GM19438 (cell line): Measurements from ENCODE around the gene TSR3.

ENCODE experiments used
- ATAC-seq: cut with Tn5 transposase; IDR thresholded peaks from one replicate; pipeline ENCODE4 v1.9.1; 2021; ENCODE audit warnings: low read depth; ENCODE audit not compliant: unreplicated experiment

TSR3 gene

DNA sequence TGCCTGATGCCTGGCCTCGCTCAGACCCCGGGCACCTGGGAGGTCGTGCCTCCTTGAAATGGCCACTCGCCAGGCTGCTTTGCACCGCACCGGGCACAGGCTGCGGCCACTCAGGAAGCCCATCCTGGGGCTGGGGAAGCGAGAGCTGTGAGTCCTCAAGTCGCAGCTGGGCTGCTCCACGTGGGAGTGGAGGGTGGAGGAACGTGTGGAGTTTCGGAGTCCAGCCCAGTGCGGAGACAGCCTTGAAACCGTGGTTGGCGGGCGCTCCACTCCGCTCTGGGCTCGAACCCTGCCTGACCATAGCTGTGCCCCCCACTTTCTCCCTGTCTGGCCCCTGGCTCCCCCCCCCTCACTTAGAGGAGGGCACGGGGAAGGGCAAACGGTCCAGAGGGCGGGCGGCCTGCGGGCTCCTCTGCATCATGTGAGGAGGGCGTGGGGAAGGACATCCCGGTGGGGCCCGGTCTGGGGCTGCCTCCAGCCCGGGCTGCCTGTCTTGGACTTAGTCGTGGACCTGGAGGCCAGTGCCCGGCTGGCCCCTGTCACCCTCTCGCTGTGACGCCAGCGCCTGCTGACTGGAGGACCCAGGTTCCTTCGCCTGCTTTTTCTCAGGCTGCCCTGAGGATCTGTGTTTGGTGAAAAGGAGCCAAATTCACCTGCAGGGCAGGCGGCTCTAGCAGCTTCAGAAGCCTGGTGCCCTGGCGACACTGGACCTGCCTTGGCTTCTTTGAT lies 39.8 kb downstream of the TSR3 start:
- ATAC-seq: no peak

GRCh38 chr16:1311212-1311737 lies 40.4 kb downstream of the TSR3 start:
- ATAC-seq: no peak

DNA sequence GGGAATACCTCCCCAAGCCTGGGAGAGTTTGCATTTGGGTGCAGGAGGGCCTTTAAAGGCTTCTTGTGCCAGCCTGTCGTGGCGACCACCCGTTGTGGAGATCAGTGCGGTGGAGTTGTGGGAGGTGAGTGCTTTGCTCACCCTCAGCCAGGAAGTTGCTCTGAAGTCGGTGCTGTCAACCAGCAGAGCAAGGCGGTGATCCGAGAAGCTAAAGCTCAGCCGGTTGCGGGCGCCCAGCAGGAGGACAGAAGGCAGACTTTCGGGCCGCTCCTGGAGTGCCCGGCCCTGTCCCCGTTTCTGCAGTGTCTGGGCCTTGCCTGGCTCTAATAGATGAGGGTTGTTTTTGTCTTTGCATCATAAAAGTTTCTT lies 40.9 kb downstream of the TSR3 start:
- no peak for ATAC-seq

DNA sequence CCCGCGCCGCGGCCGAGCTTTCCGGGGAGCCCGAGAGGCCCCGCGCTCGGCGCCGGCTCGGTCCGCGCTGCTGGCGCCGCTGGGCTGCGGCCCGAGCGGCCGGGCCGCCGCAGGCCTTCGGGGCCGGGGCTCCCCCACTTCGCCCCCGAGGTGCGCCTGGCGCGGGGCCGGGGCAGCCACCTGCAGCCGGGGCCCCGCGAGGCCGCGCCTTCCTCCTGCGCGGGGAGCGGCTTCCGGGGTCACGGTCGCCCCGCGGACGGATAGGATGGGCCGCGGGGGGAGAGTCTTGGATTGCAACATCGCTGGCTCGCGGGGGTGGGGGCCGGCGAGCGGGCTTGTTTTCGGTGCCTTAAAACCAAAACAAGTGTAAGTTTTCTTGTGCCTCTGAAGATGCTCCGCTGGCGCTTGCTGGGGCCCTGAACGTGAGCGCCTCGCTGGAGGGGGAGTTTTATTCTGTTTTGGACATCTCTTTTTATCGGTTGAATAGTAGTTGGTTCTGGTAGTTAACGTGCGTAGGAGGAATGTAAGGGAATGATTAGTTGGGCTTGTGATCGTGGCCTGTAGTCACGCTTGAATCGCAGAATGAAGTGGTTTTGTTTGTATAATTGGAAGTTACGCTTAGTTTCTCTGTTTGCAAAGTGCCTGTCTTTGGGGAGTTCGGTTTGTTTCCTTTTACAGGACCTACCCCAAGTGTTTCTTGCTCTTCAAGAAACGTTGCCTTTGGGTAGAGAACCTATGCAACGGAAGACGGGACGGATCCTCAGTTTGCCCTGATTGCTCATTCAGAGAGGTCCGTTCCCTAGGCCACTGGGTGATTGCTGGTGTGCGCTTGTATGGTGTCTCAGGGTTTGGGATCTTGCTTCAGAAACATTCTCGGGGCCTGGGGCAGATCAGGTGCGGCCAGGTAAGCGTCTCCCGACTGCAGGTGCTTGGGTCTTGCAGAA lies 41.5 kb downstream of the TSR3 start:
- peak; percentile 4 for ATAC-seq

DNA sequence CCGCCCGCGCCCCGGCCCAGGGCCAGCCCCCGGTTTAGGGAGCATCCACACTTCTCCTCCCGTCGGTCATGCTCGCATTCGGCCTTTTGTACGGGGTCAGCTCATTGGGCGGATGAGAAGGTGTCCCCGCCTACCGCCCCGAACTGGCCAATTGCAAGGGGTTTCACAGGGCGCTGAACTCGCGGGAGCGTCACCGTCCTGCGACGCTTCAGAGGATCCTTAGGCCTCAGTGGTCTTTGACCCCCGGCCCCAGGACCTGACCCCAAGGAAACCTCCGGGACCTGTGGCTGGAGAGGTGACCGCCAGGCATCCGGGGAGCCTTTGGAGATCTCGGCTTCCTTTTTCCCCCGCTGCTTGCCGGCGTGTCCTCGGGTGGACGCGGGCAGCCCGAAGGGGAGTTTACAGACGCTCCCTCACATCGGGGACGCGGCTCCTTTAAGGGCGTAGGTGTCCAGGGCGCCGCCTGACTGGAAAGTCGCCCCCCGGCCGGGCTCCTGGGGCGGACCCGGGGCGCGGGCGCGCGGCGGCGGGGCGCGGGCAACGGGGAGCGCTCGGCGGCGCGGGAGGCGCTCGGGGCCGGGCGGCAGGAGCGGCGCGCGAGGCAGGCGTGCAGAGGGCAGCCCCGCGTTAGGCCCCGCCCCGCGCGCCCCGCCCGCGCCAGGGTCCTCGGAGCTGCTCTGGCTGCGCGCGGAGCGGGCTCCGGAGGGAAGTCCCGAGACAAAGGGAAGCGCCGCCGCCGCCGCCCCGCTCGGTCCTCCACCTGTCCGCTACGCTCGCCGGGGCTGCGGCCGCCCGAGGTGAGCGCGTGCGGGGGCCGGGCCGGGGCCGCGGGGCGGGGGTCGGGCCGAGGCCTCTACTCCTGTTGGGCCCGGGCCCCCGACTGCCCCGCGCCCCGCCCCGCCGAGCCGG lies 42.4 kb downstream of the TSR3 start, which contains the start of gene UBE2I:
UBE2I (plus strand) TSS at position 660 of the 909 bp plus-strand sequence. CDS start 4,395 bp downstream, outside the sequence.
- peak; percentile 51 for ATAC-seq

GRCh38 chr16:1308036-1308976 lies 43.4 kb downstream of the TSR3 start:
- ATAC-seq: peak; percentile 4

DNA sequence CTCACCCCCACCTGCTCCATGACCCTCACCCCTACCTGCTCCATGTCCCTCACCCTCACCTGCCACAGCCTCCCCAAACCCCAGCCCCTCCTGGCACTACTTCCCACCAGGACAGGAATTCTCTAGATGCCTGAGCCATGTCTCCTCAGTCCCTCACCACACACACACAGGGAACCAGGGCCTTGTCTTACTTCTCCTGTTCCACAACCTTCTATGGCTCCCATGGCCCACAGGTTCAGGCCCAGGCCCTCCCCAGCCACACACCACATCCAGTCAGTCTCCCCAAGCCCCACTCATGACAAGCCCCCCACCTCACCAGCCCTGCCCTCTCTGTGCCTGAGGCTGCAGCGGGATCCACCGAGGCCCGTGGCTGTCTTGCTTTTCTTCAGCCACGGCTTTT lies 45.3 kb downstream of the TSR3 start:
- ATAC-seq: no peak

DNA sequence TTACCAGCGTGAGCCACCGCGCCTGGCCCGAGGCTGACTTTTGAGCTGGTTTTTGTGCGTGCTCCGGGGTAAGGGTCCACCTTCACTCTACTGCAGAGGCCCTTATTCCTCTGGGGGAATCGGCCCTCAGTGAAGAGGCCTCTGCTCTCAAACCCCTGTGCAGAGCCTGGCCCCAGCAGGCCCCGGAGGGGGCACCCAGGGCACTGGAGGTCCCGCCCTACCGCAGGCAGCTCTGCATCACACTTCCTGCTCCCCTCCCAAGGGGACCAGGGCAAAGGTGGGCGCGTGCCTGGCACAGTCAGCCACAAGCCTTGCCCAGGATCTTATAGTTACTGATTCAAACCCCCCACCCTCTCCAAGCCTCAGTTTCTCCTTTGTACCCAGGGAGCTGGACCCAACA lies 45.9 kb downstream of the TSR3 start:
- ATAC-seq: no peak

GRCh38 chr16:1301562-1301961 lies 50.1 kb downstream of the TSR3 start:
- no peak for ATAC-seq

DNA sequence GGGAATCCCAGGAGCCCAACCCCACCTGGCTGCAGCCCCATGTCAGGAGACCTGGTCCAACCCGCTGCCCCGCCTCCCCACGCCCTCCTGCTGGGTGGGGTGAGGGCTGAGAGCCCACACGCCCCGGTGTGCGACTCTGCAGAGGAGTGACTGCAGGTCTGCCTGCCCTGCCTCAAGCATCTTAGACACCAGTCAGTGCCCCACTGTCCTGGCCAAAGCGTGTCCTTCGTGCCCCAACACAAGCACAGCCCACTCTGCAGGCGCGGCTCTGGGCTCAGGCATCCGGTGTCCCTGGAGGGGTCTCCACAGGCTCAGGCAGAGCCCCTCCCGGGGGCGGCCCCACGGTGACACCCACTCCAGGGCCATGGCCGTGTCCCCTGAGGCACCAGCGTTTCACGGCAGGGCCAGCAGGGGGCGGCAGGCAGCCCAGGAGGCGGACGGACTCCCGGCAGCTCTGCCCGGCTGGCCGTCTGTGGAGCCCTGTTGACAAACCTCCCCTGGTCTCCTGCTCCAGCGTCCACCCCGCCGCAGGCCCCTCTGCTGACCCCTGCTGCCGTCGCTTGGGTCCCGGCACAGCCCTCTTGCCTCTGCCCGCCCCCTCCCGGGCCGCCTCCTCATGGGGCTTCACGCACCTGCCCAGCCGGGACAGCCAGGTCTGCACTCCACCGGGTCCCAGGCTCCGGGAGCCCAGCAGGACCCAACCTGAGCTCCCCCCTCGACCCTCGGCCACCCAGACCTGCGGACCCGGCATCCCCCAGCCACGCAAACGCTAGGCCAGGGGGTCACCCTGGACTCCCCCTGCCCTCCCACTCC lies 50.8 kb downstream of the TSR3 start:
- ATAC-seq: no peak

GRCh38 chr16:1299868-1300203 lies 51.8 kb downstream of the TSR3 start:
- ATAC-seq: no peak
